GM12873 (cell line): ENCODE measurements around the gene CCDC50.

Experiments
- TF ChIP-seq, protein P1 (sequence below): IDR thresholded peaks from 2 replicates; pipeline ENCODE4 v1.5.1; 2012; ENCODE audit warnings: low read depth, mild to moderate bottlenecking, moderate library complexity, low read length, control low read depth; ENCODE audit not compliant: insufficient read depth; ENCODE audit errors: missing control alignments

Gene CCDC50

DNA sequence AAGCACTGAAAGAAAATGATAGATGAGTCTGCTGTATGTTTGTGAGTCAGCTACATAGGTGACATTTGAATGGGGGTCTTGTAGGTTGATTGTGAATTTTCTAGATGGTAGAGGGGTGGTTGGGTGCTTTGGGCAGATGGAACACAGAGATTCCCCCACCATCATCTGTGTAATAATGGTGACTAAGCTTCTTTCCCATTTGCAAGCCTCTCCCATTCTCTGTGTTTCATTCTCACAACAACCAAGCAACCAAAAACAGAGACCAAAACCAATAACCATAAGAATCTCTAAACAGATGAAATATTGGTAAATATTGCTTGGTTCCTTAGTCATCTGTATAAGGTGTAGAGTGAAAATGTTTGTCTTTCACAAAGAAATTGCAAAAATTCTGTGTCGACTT is 18.9 kb downstream of the CCDC50 start:
- TF ChIP-seq, protein P1, sequence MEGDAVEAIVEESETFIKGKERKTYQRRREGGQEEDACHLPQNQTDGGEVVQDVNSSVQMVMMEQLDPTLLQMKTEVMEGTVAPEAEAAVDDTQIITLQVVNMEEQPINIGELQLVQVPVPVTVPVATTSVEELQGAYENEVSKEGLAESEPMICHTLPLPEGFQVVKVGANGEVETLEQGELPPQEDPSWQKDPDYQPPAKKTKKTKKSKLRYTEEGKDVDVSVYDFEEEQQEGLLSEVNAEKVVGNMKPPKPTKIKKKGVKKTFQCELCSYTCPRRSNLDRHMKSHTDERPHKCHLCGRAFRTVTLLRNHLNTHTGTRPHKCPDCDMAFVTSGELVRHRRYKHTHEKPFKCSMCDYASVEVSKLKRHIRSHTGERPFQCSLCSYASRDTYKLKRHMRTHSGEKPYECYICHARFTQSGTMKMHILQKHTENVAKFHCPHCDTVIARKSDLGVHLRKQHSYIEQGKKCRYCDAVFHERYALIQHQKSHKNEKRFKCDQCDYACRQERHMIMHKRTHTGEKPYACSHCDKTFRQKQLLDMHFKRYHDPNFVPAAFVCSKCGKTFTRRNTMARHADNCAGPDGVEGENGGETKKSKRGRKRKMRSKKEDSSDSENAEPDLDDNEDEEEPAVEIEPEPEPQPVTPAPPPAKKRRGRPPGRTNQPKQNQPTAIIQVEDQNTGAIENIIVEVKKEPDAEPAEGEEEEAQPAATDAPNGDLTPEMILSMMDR: no peak

DNA sequence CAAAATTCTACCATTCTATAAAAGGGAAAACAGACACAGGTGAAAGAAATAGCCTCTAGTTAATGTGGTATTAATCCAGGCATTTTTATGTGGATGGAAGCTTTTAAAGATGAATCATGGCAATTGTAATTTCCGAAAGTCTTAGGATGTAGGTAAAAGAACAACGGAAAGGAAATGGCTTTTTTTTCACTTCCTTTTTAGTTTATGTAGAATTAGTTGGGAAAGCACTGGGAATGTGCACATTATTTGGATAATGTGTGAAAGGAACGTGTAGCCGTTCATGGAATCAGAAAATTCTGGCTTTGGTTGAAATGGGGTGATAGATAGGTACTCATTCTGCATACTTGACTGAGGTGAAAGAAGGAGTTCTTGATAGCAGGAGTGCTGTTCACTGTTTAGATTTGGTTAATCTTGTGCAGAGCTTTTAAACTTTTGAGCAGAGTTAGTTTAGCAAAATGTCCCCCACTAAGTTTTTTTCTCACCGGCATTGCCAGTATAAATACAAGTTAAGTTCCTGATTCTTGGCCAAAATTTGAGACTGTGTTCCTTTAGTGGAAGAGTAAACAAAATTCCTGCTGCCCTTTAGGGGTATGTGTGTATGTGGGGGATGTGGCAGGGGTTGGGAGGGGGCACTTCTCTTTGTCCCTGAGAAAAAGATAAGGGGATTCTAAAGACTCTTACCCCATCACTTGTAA is 21.3 kb downstream of the CCDC50 start:
- TF ChIP-seq, protein P1: no peak

DNA sequence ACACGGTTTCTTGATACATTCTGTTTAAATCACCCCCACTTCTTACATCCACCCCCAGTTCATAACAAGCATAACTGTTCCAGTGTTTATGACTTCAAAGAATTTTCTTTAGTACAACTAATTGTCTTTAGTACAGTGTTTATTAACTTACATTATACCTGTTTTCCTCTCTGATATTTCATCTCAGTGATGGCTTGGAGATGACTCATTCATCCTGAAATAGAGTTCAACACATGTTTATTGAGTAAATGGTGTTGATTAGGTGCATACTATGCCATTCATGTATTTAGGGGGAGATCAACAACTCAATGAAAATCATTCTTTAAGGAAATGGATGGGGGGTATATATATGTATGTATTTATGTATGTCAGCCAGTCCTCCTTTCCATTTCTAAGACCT is 22.8 kb downstream of the CCDC50 start:
- TF ChIP-seq, protein P1: no peak

DNA sequence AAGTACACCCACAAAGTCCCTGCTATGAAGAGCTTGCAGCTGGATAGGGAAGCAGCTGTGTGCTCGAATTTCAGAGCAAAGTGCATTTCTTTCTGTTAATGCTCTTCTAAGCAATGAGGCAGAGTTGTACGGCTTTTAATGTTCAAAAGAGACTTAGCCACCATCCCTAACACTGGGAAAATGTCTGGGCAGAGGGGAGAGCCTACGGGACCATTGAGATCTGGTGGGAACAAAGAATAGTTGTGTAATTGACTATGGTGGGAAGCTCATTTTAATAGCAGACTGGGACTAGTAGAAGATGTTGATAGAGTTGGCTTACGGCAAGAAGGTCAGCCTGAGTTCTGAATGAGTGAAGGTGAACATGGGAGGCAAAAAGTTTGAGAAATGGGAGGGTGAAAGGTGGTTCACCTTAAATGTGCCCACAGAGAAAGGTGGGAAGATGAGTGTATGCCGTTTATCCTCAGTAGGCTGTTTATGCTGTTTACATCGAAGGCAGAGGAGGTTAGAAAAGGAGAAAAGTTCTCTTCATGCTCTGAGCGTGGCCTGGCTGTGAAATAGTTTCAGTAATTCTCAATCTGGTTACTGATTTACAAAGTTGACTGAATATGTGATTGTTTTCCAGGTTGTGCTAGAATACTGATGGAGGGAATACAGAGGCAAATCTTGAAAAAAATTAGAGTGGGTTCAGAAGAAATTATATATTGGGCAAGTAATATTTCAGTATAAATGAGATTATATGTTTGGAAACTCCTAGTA is 24.0 kb downstream of the CCDC50 start:
- TF ChIP-seq, protein P1: no peak

DNA sequence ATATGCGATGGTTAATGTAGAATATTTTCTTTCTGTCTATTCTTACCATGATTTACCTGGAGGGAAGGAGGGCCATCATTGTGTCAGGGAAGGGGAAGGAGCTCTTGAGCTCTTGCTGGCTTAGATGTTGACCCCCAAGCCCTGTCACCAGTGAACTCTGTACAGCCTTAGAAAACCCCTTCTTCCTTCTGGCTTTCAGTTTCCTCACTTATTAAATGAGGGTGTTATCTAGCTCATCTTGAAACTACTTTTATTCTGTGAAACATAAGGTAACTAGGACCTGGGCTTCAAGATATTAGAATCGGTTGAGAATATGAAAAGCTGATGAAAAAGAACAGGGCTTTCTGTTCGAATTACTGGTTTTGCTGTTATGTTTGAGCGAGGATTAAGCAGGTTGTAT is 26.2 kb downstream of the CCDC50 start:
- TF ChIP-seq, protein P1: no peak

DNA sequence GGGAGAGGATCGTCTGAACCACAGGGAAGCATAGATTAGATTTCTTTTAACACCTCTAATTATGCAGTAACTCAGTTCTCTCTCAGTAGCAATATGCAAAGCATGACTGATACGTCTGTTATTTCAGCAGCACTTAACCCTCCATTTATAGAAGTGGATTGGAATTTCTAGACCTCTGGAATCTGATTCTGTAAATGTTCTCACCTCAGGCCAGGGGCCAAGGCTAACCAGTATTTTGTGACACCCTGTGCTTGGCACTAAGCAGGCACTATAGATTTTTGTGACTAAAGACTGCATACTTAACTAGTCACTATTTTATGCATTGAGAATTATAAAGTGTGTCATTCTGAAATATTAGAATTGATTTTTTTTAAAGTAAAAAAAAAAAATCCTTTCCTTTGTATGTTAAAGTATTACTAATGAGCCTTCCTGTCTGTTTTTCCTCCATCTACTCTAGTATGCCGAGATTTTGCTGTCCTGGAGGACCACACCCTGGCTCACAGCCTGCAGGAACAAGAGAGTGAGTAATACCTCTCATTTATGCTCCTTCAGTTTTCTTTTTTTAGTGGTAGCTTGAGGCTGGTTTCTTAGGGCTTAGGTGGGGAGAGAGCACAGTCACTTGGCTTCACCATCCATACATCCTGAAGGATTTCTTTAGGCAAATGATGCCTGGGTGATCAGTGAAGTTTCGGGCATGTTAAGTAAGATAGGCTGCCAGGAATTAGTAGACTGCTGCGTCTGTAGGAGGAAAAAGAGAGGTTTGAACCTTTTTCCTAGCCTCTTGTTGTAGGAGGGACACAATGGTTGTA is 27.6 kb downstream of the CCDC50 start:
- TF ChIP-seq, protein P1: no peak

DNA sequence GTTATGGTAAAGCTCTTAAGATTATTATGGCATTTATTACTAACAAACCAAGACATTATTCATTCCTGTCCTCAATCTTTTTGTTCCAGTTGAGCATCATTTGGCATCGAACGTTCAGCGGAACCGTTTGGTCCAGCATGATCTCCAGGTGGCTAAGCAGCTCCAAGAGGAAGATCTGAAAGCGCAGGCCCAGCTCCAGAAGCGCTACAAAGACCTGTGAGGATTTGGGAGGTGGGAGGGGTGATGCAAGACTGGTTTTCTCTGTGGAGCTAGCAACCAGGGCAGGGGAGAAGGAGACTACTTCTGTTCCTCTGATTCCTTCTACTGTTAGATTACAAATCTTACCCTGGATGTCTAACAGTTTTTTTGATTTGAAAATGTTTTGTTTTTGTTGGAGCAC is 28.7 kb downstream of the CCDC50 start:
- TF ChIP-seq, protein P1: no peak
